PC-3 (cell line): Measurements from ENCODE around the gene KCNH6. TPM values are rescaled to one million over a fixed set of nuclear protein-coding genes. Genes with fewer than 3 reads are reported as not detected.

Experiments used
- ATAC-seq: fragments of 200-7000 bp; cut with Tn5 transposase; 2 replicates; pipeline ENCODE4 v1.9.1; 2020; ENCODE audit warnings: mild to moderate bottlenecking, moderate library complexity
- BruUV-seq: library from RNA; stranded (reverse); fragments of 400-500 nt; replicated peaks from 2 replicates; lab custom pipeline; 2021; lab: Mats Ljungman, UMichigan
- CTCF ChIA-PET: fragments of 300-600 bp; sonication (Branson Sonifier 250); formaldehyde crosslinking; loops from one replicate; lab custom pipeline; 2022; ENCODE audit warnings: antibody characterized with exemption; lab: Charles Lee
- POLR2A ChIA-PET: fragments of 300-600 bp; sonication (Branson Sonifier 250); formaldehyde crosslinking; loops from one replicate; lab custom pipeline; 2022; ENCODE audit warnings: antibody characterized with exemption; ENCODE audit not compliant: unreplicated experiment; lab: Charles Lee
- DNase-seq: peaks from one replicate; pipeline ENCODE4 v3.0.0-alpha.2; 2015
- H2AFZ ChIP-seq: fragments of 300-600 bp; sonication (generic); 2 replicates; pipeline ENCODE4 v1.6.0; 2016; ENCODE audit warnings: antibody characterized with exemption, low read length
- H3F3A ChIP-seq: fragments of 300-600 bp; sonication (generic); one replicate; pipeline ENCODE4 v1.6.0; 2017; ENCODE audit warnings: antibody characterized with exemption, low read length, control low read depth, mild to moderate bottlenecking; ENCODE audit not compliant: unreplicated experiment
- H3K27ac ChIP-seq: fragments of 300-600 bp; sonication (generic); 2 replicates; pipeline ENCODE4 v1.5.1; 2016; ENCODE audit warnings: mild to moderate bottlenecking, low read length
- H3K27me3 ChIP-seq: fragments of 300-600 bp; sonication (generic); 2 replicates; pipeline ENCODE4 v1.6.1; 2016; ENCODE audit warnings: low read length, mixed read lengths
- H3K36me3 ChIP-seq: fragments of 300-600 bp; sonication (generic); 2 replicates; pipeline ENCODE4 v1.6.1; 2016; ENCODE audit warnings: low read depth, mixed run types, low read length, mixed read lengths
- H3K4me1 ChIP-seq: fragments of 300-600 bp; sonication (generic); 2 replicates; pipeline ENCODE4 v1.5.1; 2016; ENCODE audit warnings: low read length; ENCODE audit not compliant: insufficient read depth
- H3K4me2 ChIP-seq: fragments of 300-600 bp; sonication (generic); 2 replicates; pipeline ENCODE4 v1.6.0; 2016; ENCODE audit warnings: low read length
- H3K4me3 ChIP-seq: fragments of 300-600 bp; sonication (generic); 2 replicates; pipeline ENCODE4 v1.5.1; 2016; ENCODE audit warnings: mild to moderate bottlenecking, low read length, mixed read lengths
- H3K79me2 ChIP-seq: fragments of 300-600 bp; sonication (generic); 2 replicates; pipeline ENCODE4 v1.6.1; 2017; ENCODE audit warnings: low read length, mixed read lengths
- H3K9ac ChIP-seq: fragments of 300-600 bp; sonication (generic); 2 replicates; pipeline ENCODE4 v1.6.0; 2016; ENCODE audit warnings: mild to moderate bottlenecking, low read length
- H3K9me2 ChIP-seq: fragments of 300-600 bp; sonication (generic); replicated peaks from 2 replicates; pipeline ENCODE4 v1.6.1; 2016; ENCODE audit warnings: mixed run types, low read length, mixed read lengths
- H3K9me3 ChIP-seq: fragments of 300-600 bp; sonication (generic); 2 replicates; pipeline ENCODE4 v1.6.1; 2016; ENCODE audit warnings: low read length, mixed read lengths
- H4K20me1 ChIP-seq: fragments of 300-600 bp; sonication (generic); 2 replicates; pipeline ENCODE4 v1.6.1; 2016; ENCODE audit warnings: low read length, mixed read lengths
- CTCF ChIP-seq: fragments of 300-600 bp; sonication (generic); conservative IDR thresholded peaks from 2 replicates; pipeline ENCODE4 v1.5.1; 2017; ENCODE audit warnings: antibody characterized with exemption, low read depth, mild to moderate bottlenecking, low read length
- EZH2 ChIP-seq: fragments of 300-600 bp; sonication (generic); IDR thresholded peaks from one replicate; pipeline ENCODE4 v1.6.1; 2017; ENCODE audit warnings: antibody characterized with exemption, mild to moderate bottlenecking, low read length; ENCODE audit not compliant: unreplicated experiment
- EZH2phosphoT487 ChIP-seq: fragments of 300-600 bp; sonication (generic); IDR thresholded peaks from 2 replicates; pipeline ENCODE4 v1.6.1; 2018; ENCODE audit warnings: mild to moderate bottlenecking, antibody characterized with exemption, low read length, borderline replicate concordance
- intact Hi-C: fragments of 100-400 bp; cut with micrococcal nuclease; formaldehyde crosslinking; loops from 2 replicates; pipeline ENCODE4 v1.9.0; 2023
- total RNA-seq: library from RNA; depleted of rRNA; stranded (reverse); fragments of >200 nt; gene quantifications from 2 replicates; pipeline ENCODE4 v1.2.3, GENCODE V29; 2014

The KCNH6 gene
- total RNA-seq, 1 experiment from 2014 or later = not detected

- peak; percentile 60 for DNase-seq
- ATAC-seq = peak; percentile 80
- Histone ChIP-seq H3K4me3 (no peak overlapping the region), H3K36me3 (0 out of 2 replicates have a peak, but pooled peaks cover 2% of the 10 kb centered on the region), H3K79me2 (peaks cover 99% of the 10 kb centered on the region), H2AFZ (no peak overlapping the region), H3K4me2 (no peak overlapping the region), H3K27ac (no peak overlapping the region), H3K4me1 (peaks cover 8% of the 10 kb centered on the region), H3K27me3 (no peaks in the 10 kb centered on the region), H4K20me1 (peaks cover 25% of the 10 kb centered on the region; the same call in 1 of the 2 replicates), H3K9me2 (no peaks in the 10 kb centered on the region), H3K9me3 (no peaks in the 10 kb centered on the region), H3F3A (no peaks in the 10 kb centered on the region), H3K9ac (no peak overlapping the region)
- POLR2A ChIA-PET = no interaction called here
- intact Hi-C loops = no loop called here
- CTCF ChIA-PET = no interaction called here
- no peak for TF ChIP-seq EZH2
- no TSS peak for BruUV-seq
Measured at GRCh38 chr17:63571632-63572310, 48.6 kb downstream of the KCNH6 start.

- peak; percentile 37 for DNase-seq
- TF ChIP-seq EZH2phosphoT487 = no peak
- no peak for TF ChIP-seq EZH2
- TF ChIP-seq CTCF = peak; percentile 62
- H3K79me2 ChIP-seq = peaks cover 99% of the 10 kb centered on the region
Measured at GRCh38 chr17:63573634-63574033, 50.5 kb downstream of the KCNH6 start.

GRCh38 chr17:63578027-63578768 is 55.0 kb downstream of the KCNH6 start:
- ChIA-PET POLR2A (no interaction called here), CTCF (no interaction called here)
- DNase-seq = no peak
- Histone ChIP-seq H3F3A (no peaks in the 10 kb centered on the region), H2AFZ (no peak overlapping the region), H3K79me2 (peaks cover 62% of the 10 kb centered on the region), H3K4me2 (no peak overlapping the region), H3K27ac (no peak overlapping the region), H3K9ac (no peak overlapping the region), H3K9me2 (no peaks in the 10 kb centered on the region), H3K36me3 (peaks cover 35% of the 10 kb centered on the region; the same call in 1 of the 2 replicates), H3K4me3 (no peak overlapping the region), H3K9me3 (no peaks in the 10 kb centered on the region), H3K27me3 (no peaks in the 10 kb centered on the region), H4K20me1 (peaks cover 20% of the 10 kb centered on the region; the same call in 1 of the 2 replicates), H3K4me1 (no peaks in the 10 kb centered on the region)
- TF ChIP-seq EZH2 (no peak), CTCF (no peak), EZH2phosphoT487 (no peak)
- intact Hi-C loops = no loop called here
- no peak for ATAC-seq
- no TSS peak for BruUV-seq

More at GRCh38 chr17:63573634-63574033, 50.5 kb downstream of the KCNH6 start:
- Histone ChIP-seq H3K27me3 (no peaks in the 10 kb centered on the region), H3K36me3 (0 out of 2 replicates have a peak, but pooled peaks cover 3% of the 10 kb centered on the region), H3K4me2 (no peak overlapping the region), H3K27ac (no peak overlapping the region), H3K9me2 (no peaks in the 10 kb centered on the region), H3K4me3 (no peak overlapping the region), H3F3A (no peaks in the 10 kb centered on the region), H3K4me1 (peaks cover 8% of the 10 kb centered on the region), H4K20me1 (peaks cover 31% of the 10 kb centered on the region; the same call in 1 of the 2 replicates), H3K9me3 (no peaks in the 10 kb centered on the region), H2AFZ (no peak overlapping the region), H3K9ac (no peak overlapping the region)
- BruUV-seq = no TSS peak
- peak; percentile 57; the same call in 1 of the 2 replicates for ATAC-seq
- intact Hi-C loops = no loop called here
- CTCF ChIA-PET = no interaction called here
- POLR2A ChIA-PET = no interaction called here
